Fibroblast of gingiva (primary cell): ENCODE data around the gene SLC8A3.

ENCODE experiments used
- DNase-seq: peaks from one replicate; pipeline ENCODE4 v3.0.0-alpha.2; 2011; ENCODE audit warnings: low read depth

SLC8A3 gene

GRCh38 chr14:70173569-70173968, 15.2 kb downstream of the SLC8A3 start:
- DNase-seq: no peak

- no peak for DNase-seq
These were observed 17.0 kb downstream of the SLC8A3 start for GRCh38 chr14:70171726-70172125.

- DNase-seq: no peak
These were observed 17.8 kb downstream of the SLC8A3 start for GRCh38 chr14:70170976-70171375.

DNA sequence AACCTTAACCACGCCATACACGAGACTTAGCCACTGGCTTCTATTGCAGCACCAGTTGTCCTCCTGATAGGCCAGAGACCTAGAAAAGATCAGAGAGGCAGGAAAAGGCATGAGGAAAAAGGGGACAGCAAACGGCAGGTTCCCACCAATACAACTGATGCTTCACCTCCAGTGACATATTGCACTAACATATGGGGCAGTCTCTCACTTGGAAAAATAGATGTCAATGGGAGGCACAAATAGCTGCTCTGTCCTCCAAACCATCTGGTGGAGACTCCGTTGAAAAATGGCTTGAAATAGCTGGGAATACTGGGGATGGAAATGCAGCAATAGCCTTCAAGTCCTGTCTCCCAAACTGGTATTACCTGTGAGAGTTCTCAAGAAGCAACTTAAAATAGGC, 20.3 kb downstream of the SLC8A3 start:
- no peak for DNase-seq

DNA sequence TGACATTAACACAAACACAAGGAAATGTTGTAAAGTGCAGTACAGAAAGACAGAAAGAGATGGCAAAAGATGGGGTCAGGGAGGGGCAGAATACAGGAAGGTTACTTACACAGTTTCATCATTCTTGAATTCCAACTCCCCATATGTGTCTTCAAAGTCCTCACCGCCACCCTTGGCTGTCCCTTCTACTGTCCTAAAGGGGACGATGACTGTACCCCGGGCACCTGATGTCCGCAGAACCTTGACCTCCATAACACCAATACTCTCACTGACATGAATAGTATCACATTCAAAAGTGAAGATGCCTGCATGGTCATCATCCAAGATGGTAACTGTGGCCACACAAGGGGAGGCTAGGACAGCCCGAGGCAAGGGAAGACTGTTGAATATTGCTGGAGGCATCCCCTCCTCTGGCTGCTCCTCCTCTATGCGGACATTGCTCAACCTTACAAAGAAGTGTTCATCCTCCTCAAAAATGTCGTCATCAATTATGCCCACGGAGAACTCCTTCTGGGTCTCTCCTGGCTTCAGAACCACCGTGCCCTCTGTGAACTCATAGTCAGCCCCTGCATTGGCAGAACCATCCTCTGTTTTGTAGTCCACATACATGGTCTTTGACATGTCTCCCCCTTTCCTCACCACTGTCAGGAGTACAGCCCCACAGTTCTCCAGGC, 22.1 kb downstream of the SLC8A3 start:
- no peak for DNase-seq

DNA sequence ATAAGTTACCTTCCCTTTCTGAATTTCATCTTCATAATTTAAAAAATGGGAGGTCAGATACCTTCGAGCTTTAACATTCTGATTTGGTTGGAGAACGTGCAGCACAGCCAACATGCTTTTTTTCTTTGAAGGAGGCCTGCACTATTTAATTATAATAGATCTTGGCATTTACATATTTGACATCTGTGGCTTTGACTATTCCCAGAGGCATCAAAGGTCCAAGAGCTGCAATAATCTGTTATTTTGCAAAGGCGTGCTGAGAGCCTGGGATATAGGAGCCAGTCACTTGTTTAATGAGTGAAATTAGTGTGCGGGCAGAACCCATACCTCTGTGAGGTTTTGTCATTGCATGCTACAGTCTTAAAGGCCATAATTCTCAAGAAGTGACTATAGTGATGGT, 26.4 kb downstream of the SLC8A3 start:
- DNase-seq: no peak

GRCh38 chr14:70156592-70156991, 32.2 kb downstream of the SLC8A3 start:
- no peak for DNase-seq

DNA sequence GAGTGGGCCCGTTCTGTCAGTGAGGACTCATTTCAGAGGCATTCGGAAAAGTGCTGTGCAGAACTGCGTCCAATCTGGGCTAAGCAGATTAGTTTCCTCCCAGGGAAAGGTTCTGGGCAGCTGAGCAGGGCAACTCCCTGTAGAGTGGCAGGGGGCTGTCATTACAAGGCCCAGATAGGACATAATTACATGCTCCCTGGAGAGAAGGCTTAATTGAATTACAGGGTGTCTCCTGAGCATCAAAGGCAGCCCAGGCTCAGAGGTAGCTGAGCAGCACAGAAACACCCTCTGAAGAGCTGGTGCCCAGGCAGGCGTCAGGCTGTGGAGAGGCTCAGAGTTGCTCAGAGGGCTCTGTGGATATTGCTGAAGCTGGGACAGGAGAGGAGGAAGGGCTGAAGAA, 36.0 kb downstream of the SLC8A3 start:
- DNase-seq: no peak

- DNase-seq: no peak
These were observed 36.7 kb downstream of the SLC8A3 start for GRCh38 chr14:70152081-70152480.

DNA sequence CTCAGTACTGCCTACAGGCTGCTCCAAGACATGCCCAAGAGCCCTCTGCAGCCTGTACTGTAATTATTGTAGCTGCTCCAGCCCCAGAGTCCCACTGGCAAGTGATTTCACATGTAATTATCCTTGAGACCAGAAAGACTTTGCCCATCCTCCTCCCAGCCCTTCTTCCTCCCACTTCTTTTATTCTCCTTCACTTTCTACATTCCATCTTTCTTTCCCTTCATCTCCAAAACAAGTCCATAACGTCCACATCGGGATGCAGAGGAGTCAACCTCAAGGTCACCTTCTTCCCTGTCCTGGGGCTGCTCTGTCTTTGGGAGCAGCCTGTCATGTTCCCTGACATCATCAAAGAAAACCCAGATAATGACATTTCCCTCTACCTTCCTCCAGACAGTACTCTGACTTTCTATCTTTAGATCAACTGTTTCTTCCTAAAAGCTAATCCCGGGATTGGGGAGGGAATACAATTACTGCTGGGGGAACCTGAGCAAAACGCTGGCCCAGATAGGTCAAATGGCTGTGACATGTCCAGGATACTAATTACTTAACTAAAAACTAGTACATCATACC, 39.1 kb downstream of the SLC8A3 start:
- DNase-seq: no peak

DNA sequence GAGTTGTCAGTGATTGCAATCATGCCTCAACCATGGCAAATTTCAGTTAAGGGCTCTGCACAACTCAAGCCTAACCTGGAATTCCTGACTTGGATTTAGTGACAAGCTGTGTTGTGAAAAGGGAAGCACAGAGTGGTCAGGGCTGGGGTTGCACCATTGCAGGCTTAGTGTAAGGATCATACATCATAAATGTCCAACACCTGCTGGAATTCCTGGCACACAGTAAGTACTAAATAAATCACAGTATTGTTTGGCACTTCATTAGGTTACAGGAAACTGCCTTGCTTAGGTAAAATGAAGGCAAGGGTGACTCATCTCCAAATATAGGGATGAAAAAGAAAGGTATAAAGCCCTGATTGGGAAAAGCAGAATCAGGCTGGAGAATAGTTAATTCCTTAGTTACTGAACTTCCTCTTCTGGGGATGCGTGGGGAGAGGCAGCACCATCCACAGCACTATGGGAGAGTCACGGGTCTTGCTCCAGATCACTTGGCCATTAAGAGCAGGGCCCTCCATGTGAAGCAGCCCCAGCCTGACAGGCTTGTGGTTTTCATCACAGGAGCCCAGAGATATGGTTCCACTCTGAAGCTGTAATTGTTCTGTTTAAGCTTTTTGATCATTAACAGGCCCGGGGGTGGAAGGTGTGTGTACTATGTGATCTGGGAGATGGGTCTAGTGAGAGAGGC, 39.7 kb downstream of the SLC8A3 start:
- no peak for DNase-seq

- no peak for DNase-seq
These were observed 40.4 kb downstream of the SLC8A3 start for GRCh38 chr14:70148351-70148750.

DNA sequence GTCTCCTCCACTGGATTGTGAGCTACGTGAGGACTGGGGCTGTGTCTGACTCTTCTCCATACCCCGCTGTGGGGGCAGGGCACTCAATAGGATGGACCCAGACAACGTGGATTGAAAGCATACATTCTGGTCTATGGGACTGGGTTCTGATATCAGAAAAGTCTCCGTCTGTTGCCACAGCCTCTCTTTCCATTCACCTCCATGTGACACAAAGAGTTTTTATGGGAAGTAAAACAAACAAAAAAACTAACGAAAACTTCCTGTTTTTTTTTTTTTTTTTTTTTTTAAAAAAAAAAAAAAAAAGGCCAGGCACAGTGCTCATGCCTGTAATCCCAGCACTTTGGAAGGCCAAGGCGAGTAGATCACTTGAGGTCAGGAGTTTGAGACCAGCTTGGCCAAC, 44.7 kb downstream of the SLC8A3 start:
- DNase-seq: no peak

GRCh38 chr14:70143306-70143705, 45.4 kb downstream of the SLC8A3 start:
- no peak for DNase-seq

- DNase-seq: no peak
These were observed 48.1 kb downstream of the SLC8A3 start for GRCh38 chr14:70140614-70141013.

GRCh38 chr14:70139384-70139783, 49.4 kb downstream of the SLC8A3 start:
- DNase-seq: no peak

DNA sequence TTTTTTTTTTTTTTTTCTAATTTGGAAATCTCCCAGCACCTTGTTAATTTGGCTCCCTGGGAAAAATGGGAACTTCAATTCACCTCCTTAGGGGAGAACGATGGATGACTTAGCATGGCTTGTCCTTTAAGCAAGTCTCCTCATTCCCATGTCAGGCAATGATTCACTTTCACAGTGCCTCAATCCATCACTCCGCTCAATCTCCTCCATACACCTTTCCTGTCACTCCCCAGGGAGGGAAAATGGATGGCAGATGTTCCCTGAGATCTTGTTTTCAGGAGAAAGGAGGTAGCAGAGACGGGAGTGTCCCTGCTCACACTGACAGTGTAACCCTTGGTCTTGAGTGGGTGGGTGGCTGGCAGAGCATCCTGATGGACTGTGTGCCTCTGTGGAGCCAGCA, 51.0 kb downstream of the SLC8A3 start:
- no peak for DNase-seq

DNA sequence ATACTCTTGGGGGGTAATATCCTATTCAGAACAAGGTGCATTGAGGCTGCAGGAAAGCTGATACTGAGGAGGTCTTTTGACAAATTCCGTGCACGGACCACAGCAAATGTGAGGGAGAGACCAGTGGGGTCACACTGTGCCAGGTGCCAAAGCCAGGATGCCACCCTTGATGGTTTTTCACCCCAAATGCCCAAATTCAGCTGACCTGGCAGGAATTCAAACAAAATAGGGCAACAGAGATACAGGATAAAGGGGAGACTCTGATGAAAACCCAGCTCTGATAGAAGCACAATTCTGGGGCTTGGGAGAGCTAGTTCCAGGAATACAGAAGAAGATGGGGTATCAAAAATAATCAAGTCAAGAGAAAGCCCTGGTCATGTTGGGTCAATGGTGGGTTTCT, 55.3 kb downstream of the SLC8A3 start:
- no peak for DNase-seq

- DNase-seq: no peak
These were observed 58.3 kb downstream of the SLC8A3 start for GRCh38 chr14:70130482-70130881.

GRCh38 chr14:70127186-70127585, 61.6 kb downstream of the SLC8A3 start:
- no peak for DNase-seq

- no peak for DNase-seq
These were observed 65.0 kb downstream of the SLC8A3 start for GRCh38 chr14:70123796-70124195.

GRCh38 chr14:70121521-70121920, 67.2 kb downstream of the SLC8A3 start:
- no peak for DNase-seq

- DNase-seq: no peak
These were observed 70.7 kb downstream of the SLC8A3 start for GRCh38 chr14:70118064-70118463.

DNA sequence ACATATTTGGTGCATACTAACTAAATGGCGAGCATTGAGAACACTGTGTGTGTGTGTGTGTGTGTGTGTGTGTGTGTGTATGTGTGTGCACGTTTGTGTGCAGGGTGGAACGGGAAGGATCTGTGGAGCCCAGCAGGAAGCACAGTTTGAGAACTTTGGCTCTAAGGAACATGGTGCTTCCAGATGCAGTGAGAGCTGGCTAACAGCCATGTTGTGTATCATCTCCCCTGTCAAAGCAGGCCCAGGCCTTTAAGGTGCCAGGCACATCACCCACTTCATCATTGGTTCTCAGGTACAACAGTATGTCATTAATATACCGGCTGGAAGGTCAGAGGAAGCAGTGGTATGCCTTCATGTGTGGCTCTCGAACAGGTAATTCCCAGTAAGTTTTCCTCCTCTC, 72.5 kb downstream of the SLC8A3 start:
- DNase-seq: no peak
